PC-9 (cell line): ENCODE data around the gene MISP3.

Source experiments
- CTCF ChIP-seq: fragments of 200-600 bp; sonication (generic); conservative IDR thresholded peaks from 2 replicates; pipeline ENCODE4 v1.6.1; 2017; ENCODE audit warnings: mixed run types, antibody characterized with exemption, mild to moderate bottlenecking, moderate library complexity
- EZH2 ChIP-seq: fragments of 200-600 bp; sonication (generic); IDR thresholded peaks from 2 replicates; pipeline ENCODE4 v1.8.0; 2017; ENCODE audit warnings: antibody characterized with exemption, low read depth

- TF ChIP-seq CTCF (peak; percentile 43), EZH2 (no peak)
Measured at GRCh38 chr19:14097532-14098151, 25.1 kb downstream of the MISP3 start.
